DMS79 (cell line): ENCODE data around the gene KRT35.
"Not testable (repeated sequence)": the region's sequence is repeated elsewhere in the genome, so short reads cannot be mapped to it uniquely, and the experiment has no call there.

ENCODE experiments used
- DNase-seq: peaks from one replicate; lab custom pipeline; 2025; lab: John Stamatoyannopoulos, UW

KRT35 gene

DNA sequence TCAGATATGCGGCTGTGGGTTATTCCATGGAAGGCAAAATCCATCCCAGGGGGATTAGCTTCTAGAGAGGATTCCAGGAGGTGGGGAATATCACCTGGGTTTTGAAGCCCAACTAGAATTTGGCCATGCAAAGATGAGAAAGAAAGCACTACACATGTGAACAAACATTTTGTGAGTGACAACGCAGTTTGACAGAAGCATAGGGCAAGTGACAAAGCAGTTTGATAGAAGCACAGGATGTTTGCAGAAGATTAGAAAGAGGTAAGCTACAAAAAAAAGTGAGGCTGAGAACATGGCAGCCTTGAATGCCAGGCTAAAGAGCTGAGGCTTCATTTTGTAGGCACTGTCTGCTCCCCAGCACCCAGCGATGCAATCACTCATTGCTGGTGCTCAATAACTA, 27.9 kb downstream of the KRT35 start:
- no peak for DNase-seq

DNA sequence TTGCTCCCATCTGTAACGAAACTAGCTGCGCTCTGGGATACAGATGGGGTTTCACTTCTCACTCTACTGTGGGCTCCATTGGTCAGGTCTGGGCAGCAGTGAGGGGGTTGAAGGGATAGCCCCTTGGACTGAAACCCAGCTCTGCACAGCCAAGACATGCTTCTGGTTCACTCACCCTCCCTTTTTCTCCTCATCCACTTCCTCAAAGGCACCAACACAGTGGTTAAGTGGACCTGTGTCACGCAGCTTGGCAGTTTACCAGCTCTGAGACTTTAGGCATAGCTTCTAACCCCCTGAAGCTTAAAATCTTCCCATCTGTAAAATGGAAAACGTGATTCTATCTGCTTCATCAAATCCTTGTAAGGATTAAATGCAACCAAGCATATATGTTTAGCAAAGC, 28.7 kb downstream of the KRT35 start:
- DNase-seq, result no peak

DNA sequence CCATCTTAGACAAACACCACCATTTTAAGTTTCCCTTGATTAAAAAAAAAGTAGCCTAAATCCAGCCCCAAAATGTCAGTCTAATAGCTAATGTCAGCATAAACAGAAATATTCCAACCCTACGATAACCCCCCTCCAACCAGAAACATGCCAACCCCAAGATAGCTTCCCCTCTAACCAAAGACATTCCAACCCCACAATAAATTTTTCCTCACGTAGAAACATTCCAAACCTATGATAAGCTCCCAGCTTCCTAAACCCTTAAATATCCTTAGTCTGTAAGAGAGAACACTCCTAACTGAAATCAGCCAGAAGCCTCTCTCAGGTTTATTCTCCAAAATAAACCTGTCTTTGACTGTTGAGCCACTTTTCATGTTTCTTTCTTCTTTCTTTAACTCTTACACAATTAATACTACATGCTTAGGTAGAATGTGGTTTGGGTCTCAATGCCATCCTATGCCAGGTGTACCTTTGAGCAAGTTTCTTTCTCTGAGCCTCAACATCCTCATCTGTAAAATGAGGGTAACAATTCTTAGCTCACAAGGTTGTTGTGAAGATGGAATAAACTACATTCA, 29.7 kb downstream of the KRT35 start:
- no peak for DNase-seq

DNA sequence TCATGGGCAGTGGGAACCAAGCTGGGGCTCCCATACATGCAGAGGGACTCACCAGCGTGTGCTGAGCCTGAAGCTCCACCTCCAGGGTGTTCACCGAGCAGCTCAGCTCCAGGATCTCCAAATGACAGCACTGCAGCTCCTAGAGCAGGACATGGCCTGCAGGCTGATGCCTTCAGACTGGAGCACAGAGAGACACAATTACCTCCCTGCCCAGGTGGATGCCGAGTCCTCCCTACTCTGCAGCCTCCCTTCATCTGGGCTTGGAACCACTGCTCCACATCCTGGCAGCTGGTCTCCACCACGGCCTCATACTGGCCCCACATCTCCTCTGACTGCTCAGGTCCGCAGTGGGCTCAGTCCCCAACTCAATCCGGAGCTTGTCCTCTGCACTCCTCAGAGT, 31.9 kb downstream of the KRT35 start:
- DNase-seq, result no peak

DNA sequence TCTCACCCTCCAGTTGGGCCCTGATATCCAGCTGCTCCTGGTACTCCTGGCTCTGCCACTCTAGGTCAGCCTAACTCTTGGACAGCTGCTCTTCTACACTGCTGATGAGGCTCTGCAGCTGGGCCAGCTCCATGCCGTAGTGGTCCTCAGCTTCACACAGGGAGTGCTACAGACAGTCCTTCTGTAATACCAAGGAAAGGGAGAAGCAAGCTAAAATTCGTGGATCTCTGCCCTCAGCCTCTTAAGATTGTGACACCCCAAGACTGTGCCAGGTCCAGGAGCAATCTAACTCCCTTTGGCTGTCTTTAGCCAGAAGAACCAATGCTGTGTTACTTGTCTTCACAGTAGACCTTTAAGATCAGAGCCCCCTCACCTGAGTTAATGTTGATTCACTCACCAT, 32.4 kb downstream of the KRT35 start:
- no peak for DNase-seq

DNA sequence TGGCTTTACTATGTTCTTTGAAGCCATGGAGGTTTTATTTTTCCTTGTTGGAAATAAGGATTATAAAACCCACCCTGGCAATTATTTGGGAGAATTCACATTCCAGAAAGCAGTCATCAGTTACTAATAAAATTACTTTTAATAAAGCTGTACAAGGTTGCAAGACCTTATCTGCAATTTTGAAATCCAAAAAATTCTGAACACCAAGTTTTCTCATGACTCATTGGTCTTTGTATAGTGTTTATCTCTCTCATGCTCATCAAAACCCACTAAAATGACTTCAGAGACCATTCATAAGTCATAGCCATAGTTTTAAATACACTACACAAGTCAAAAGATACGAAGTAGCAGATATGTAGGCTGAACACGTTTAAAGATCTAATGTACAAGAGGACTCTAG, 34.1 kb downstream of the KRT35 start:
- no peak for DNase-seq

DNA sequence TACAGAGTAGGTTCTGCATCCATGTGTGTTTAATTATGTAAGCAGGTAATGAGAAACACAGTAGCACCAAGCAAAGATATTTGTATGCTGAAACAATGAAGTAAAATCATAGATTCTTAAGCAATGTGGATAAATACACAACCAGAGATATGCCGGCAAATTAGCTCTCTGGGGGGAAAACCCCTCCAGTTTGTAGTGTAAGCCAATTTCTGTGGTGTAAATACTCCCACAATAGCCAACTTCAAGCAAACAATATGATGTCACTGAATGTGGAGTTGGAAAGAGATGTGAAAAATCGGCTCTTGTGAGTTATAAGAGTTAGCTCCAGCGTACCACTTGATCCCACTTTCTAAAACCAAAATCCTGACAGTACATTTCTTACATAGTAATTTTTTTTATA, 36.3 kb downstream of the KRT35 start:
- no peak for DNase-seq

DNA sequence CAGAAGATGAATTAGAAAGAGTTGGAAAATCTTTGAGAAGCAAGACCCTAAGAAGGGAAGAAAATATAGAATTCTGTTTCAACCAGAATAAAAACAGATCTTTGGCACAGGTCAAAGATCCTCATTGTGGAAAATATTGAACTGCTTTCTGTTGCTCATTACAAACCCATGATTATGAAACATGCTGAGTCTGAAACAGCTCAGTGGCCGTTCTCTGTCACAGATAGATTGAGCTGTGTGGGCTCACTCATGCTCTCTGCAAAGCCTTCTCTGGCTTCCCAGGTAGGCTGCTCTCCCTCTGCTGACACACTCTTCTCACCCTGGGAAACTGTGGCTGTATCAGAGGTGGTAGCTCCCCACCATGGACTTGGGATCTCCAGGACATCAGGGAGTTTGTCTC, 36.8 kb downstream of the KRT35 start:
- DNase-seq, result no peak

DNA sequence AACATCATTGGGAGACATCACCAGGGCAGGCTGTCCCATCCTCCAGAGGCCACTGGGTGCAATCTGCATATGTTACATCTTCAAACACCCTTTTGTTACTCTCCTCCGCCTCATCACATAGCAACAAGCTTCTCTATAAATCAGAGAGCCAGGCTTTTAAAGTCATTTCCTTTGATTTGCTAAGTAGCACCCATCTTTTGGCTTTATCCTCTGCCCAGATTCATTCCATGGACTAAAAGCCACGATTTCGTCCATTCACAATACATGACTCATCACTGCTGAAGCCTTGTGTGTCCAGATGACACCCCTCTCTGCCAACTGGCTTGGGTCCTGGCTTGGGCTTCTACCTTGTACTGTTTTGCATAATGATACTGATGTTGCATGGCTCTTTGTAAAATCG, 38.2 kb downstream of the KRT35 start:
- DNase-seq, result no peak

DNA sequence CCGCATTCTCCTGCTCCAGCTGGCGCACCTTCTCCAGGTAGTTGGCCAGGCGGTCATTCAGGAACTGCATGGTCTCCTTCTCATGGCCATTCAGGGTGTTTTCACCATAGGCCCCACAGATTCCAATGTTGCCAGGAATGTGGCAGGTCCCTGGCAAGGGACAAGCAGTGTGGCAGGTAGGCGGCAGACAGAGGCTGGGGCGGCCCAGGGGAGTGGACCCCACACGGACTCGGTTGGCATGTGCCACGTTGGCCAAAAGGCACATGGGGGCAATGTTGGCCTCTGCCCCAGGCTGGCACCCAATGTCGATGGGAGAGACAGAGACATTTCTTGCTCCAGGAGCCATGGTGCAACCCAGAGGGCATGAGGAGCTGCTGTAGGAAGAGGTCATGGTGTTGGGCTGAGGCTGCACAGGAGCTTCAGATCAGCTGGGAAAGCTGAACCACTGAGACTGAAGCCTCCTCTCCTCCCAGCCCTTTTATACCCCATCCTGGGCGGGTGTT, 40.4 kb downstream of the KRT35 start, which contains the start of gene KRT38:
KRT38 (minus strand) TSS at position 453 of the 503 bp plus-strand sequence; CDS start at position 391, 62 bp downstream.
- no peak for DNase-seq

DNA sequence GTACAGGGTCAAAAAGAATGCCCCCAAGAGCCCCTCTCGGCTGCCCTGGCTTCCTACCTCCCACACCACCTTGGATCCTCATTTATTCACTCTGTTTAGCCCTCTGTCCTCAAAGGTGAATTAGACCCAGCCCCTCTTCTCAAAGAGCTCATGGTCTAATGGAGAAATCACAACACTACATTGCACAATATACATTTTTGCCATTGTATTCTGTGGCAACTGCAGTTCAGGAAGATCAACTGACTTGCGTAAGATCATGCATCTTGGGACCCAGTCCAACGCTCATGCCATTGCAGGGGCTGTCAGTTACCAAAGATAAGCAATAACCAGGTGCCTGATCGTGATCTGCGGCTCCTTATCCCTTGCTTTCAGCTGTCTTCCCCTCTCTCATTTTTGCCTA, 41.6 kb downstream of the KRT35 start:
- no peak for DNase-seq

DNA sequence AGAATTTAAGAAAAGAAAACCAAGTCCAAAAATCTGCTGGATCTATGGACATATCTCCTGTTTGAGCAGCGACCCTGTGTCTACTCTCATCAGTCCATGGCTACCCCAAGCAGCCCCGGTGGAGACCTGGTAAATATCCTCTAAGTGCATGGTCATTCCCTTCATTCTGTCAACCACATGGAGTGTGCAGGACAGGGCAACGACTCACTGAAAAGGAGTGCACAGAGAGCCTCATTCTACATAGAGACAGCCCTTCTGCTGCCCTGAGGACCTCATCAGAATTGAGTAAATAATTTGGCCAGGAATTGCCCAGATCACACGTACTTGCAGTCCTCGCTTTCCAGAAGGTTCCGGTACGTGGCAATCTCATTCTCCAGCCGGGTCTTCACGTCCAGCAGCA, 43.2 kb downstream of the KRT35 start:
- DNase-seq, result no peak

DNA sequence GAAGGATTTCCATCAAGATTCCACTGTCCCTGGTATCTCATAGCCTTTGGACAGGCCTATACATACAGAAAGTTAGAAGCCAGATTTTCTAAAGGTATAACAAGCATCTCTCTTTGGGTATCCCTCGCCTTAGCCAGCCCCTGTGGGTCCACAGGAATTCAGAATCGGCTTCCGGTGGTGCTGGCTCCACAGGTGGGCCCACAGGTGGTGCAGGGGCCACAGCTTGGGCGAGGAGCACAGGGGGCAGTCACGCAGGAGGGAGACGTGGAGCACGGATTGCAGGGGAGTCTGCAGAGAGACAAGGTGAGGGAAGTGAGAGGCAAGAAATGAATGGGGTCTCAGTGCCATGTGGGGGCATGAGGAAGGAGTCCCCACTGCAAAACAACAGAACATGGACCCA, 43.7 kb downstream of the KRT35 start:
- DNase-seq, result no peak

DNA sequence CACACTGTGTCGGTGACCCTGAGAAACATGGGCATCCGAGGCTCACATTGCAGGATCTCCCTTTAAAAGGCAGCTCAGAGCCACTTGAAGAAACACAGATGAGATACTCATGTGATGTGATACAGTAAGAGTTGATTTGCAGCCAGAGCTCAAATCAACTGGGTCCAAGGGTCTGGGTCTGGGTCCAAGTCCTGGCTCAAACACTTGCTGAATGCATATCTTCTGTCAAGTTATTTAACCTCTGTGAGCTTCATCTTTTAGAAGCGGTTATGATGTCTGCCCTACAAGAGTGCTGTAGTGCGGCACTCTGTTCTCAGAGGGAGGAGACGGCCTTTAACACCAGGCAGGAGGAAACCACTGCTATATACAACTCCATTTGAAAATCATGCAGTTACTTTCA, 46.5 kb downstream of the KRT35 start:
- DNase-seq, result no peak

DNA sequence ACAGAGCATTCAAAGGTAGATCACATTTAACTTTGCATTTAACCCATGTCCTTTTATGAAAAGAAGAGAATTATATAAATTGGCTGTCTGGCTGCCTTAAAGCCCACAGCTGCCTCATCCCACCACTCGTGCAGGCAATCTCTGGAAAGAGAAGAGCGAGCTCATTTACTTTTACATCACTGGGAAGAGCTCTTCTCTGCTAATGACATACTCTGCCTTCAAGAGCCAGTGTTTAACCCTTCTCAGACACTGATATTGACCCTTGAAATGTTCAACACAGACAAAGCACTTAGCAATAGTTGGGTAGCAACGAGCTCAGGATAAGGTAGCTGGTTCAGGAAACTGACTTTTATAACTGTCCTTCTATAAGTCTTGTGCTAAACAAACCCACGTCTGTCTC, 46.9 kb downstream of the KRT35 start:
- DNase-seq, result peak; percentile 90

DNA sequence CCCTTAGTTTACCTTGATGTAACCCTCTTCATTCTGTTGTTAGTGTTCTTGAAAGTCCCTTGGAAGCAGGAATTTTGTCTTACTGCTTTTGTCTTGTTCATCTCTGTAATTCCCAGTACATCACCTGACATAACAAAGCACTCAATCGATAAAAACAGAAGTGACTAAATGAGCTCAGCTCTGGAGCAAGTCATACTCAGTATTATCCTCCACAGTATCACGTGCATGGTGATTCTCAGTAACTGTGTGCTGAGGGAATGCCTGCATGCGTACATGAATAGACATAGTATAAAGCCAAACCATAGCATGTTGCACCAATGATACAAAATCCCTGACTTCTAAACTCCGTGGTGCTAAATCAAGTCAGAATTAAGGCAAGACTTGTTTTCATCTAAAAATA, 47.4 kb downstream of the KRT35 start:
- DNase-seq, result peak; percentile 61

DNA sequence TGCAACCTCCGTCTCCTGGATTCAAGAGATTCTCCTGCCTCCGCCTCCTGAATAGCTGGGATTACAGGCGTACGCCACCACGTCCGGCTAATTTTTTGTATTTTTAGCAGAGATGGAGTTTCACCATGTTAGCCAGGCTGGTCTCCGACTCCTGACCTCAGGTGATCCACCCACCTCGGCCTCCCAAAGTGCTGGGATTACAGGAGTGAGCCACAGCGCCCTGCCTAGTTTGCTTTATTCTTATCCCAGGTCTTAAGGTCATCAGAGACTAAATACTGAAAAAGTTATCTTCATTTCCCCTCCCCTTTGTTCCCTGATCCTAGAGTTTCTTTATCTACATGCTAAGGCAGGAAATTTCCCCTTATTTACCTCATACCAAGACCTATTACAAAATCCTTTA, 50.6 kb downstream of the KRT35 start:
- DNase-seq, result not testable (repeated sequence)

DNA sequence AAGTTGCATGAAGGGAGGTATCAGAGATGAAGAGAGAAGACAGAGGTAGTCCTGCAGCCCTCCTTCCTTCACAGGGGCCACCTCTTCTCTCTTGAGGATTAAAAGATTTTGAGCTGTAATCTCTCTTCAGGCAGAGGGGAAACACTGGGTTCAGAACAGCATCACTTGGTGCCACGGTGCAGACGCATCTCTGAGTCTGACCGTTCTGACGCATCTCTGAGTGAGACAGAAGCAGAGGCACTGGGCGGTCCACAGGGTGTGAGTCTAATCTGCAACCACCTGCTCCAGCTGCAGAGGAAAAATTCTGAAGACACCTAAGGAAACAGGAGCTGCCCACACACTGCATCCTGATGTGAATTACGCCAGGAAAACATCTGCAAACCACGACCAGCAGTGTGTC, 51.3 kb downstream of the KRT35 start:
- no peak for DNase-seq

DNA sequence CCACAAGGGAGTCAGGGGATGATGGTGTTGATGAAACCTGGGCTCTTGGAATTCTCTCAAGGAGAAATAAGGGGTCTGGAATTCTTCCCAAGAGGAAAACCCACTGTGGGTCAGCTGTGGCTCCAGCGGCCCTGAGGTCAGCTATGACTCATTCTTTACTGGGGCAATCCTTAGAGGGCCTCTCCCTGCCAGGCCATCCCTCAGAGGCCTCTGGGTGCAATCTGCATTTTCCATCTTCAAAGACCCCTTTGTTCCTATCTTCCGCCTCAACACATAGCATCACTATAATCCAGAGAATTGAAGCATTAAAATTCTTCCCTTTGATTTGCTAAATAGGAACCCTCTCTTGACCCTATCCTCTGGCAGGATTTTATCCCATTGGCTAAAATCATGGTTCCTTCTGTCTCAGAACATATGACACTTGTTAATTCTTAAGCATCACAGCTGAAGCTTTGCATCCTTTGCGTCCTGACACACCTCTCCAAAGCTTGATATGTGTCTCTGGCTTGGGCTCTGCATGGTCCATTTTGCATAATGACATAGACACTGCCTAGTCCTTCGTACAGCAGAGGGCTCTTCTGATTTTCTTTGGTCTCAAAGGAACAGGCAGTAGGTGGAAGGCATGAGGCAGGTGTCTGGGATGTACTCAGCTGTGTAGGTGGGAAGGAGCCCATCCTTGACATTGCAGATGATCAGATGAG, 52.2 kb downstream of the KRT35 start:
- no peak for DNase-seq
